Measurements from ENCODE around the gene TCF21.

DNA sequence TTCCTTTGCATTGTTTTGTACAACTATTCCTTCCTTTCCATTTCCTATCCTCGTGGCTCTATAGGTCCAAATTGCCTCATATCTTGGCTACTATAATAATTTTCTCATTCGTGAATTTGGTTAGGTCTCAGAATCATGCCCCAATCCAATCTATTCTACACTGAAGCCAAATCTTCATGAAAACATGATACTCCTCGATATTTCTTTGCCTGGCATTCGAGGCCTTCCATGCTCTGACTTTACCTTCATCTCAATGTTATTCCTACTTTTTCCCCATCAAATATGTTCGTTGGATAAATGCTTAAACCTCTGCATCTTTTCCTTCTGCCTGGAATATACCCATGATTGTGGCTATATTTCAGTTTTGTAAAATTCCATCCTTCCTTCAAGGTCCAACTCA, 30.4 kb downstream of the TCF21 start:
- no peak for TF ChIP-seq ZNF225 (CRISPR knock-in tag; IDR thresholded peaks at IDR 0.05)
- no peak for TF ChIP-seq POLR2A (IDR thresholded peaks at IDR 0.05; ENCODE audit: insufficient read depth in 1 of 2, low read depth in 2 of 2, low read length in 2 of 2)
- TF ChIP-seq, protein P1, sequence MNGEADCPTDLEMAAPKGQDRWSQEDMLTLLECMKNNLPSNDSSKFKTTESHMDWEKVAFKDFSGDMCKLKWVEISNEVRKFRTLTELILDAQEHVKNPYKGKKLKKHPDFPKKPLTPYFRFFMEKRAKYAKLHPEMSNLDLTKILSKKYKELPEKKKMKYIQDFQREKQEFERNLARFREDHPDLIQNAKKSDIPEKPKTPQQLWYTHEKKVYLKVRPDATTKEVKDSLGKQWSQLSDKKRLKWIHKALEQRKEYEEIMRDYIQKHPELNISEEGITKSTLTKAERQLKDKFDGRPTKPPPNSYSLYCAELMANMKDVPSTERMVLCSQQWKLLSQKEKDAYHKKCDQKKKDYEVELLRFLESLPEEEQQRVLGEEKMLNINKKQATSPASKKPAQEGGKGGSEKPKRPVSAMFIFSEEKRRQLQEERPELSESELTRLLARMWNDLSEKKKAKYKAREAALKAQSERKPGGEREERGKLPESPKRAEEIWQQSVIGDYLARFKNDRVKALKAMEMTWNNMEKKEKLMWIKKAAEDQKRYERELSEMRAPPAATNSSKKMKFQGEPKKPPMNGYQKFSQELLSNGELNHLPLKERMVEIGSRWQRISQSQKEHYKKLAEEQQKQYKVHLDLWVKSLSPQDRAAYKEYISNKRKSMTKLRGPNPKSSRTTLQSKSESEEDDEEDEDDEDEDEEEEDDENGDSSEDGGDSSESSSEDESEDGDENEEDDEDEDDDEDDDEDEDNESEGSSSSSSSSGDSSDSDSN (CRISPR knock-in tag; IDR thresholded peaks at IDR 0.05): no peak
- no peak for TF ChIP-seq CTCF (CRISPR knock-in tag; IDR thresholded peaks at IDR 0.05)
- TF ChIP-seq TP53 (CRISPR knock-in tag; conservative IDR thresholded peaks at IDR 0.05): no peak
- no peak for TF ChIP-seq RNF2 (conservative IDR thresholded peaks at IDR 0.05; ENCODE audit: low read depth)
- TF ChIP-seq MED13 (CRISPR knock-in tag; IDR thresholded peaks at IDR 0.05): no peak
- no peak for TF ChIP-seq JUN (CRISPR knock-in tag; IDR thresholded peaks at IDR 0.05)
- TF ChIP-seq, protein P2, sequence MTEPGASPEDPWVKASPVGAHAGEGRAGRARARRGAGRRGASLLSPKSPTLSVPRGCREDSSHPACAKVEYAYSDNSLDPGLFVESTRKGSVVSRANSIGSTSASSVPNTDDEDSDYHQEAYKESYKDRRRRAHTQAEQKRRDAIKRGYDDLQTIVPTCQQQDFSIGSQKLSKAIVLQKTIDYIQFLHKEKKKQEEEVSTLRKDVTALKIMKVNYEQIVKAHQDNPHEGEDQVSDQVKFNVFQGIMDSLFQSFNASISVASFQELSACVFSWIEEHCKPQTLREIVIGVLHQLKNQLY (CRISPR knock-in tag; IDR thresholded peaks at IDR 0.05): no peak
